Lung (tissue), 12 donors: ENCODE measurements around the gene DGKB. TPM values are rescaled to one million over a fixed set of nuclear protein-coding genes. Genes with fewer than 3 reads are reported as not detected.

Experiments used
- ATAC-seq: fragments of 200-7000 bp; cut with Tn5 transposase; one replicate; pipeline ENCODE4 v1.9.1; 2020; ENCODE audit warnings: moderate number of reproducible peaks; ENCODE audit not compliant: insufficient read depth, low FRiP score
- DNase-seq, 3 donors: peaks; one replicate each; pipeline ENCODE4 v3.0.0-alpha.2; 2013 to 2017
- H3K27ac ChIP-seq, 2 donors: one replicate each; pipeline ENCODE4 v1.5.1; 2013; ENCODE audit warnings: mild to moderate bottlenecking in 2 of 2, moderate library complexity in 2 of 2, control low read depth in 1 of 2, inconsistent platforms in 1 of 2, low read depth in 1 of 2, low read length in 1 of 2
- H3K27me3 ChIP-seq, 3 donors: one replicate each; pipeline ENCODE4 v1.5.1; 2013; ENCODE audit warnings: low read length in 2 of 3; ENCODE audit not compliant: control insufficient read depth in 3 of 3, insufficient read depth in 3 of 3
- H3K36me3 ChIP-seq, 4 donors: one replicate each; pipeline ENCODE4 v1.5.1; 2013; ENCODE audit warnings: low read length in 4 of 4, mild to moderate bottlenecking in 1 of 4, moderate library complexity in 1 of 4; ENCODE audit not compliant: control insufficient read depth in 4 of 4, insufficient read depth in 4 of 4
- H3K4me1 ChIP-seq, 5 donors: one replicate each; pipeline ENCODE4 v1.5.1; 2013; ENCODE audit warnings: low read length in 5 of 5, mild to moderate bottlenecking in 2 of 5, moderate library complexity in 1 of 5; ENCODE audit not compliant: control insufficient read depth in 5 of 5, insufficient read depth in 5 of 5
- H3K4me3 ChIP-seq: one replicate; pipeline ENCODE4 v1.5.1; 2013; ENCODE audit warnings: mild to moderate bottlenecking, control low read depth, moderate library complexity
- H3K9ac ChIP-seq, 2 donors: one replicate each; pipeline ENCODE4 v1.5.1; 2013; ENCODE audit warnings: low read length in 2 of 2, control low read depth in 1 of 2; ENCODE audit not compliant: insufficient read depth in 1 of 2
- H3K9me3 ChIP-seq, 4 donors: one replicate each; pipeline ENCODE4 v1.5.1; 2013; ENCODE audit warnings: low read length in 3 of 4, mild to moderate bottlenecking in 1 of 4, moderate library complexity in 1 of 4; ENCODE audit not compliant: control insufficient read depth in 4 of 4, insufficient read depth in 3 of 4
- CTCF ChIP-seq: IDR thresholded peaks from 2 replicates; pipeline ENCODE4 v1.5.1; 2012; ENCODE audit warnings: mild to moderate bottlenecking; ENCODE audit errors: control extremely low read depth, extremely low read depth
- WGBS, 2 donors: extraction: QIAGEN DNeasy Blood & Tissue Kit; methylation state at CpG; one replicate each; pipeline ENCODE4 v1.1.7; 2013; 5-methylcytosine and 5-hydroxymethylcytosine counted together
- polyA plus RNA-seq, 2 donors: library from polyadenylated mRNA; stranded (reverse); fragments of 200-250 nt; gene quantifications; one replicate each; pipeline ENCODE4 v1.2.1, GENCODE V29; 2013
- total RNA-seq, 2 donors: library from RNA; depleted of rRNA in 1 of 2; stranded (reverse); fragments of >200 nt in 1 of 2; gene quantifications; one replicate each; pipeline ENCODE4 v1.2.1, GENCODE V29; 2014 to 2021
- donor health status: control.
- donor health status: control.
- donor health status: Bipolar disorder and iron deficiency.
- donor health status: healthy.
- donor health status: DM: yes; HTN: yes; CAD: no.

Gene DGKB
- total and polyA plus RNA-seq, 4 donors: under 0.01 to 0.57 (median 0.06) TPM; not detected in 1

DNA sequence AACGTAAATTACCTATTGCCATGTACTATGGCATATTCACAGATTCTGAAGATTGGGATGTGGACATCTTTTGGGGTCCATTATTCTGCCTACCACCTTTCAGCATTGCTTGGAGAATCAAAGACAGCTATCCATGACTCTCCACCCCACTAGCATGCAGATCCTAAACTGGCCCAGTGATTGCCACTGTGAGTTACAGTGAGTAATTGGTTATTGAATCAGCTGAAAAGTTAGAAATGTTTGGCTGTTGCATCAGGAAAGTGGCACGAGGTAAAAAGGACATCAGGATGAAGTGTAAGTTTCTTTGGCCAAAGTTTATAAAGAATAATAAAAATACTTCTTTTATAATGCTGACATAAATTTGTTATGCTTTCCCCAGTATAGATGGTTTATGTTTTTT, 764.9 kb downstream of the DGKB start:
- Histone ChIP-seq H3K4me3 (no peak overlapping the region), H3K4me1 (no peaks in the 10 kb centered on the region), H3K27ac (no peak overlapping the region), H3K36me3 (no peaks in the 10 kb centered on the region), H3K9me3 (no peaks in the 10 kb centered on the region), H3K9ac (no peak overlapping the region), H3K27me3 (no peaks in the 10 kb centered on the region)
- WGBS, 2 donors: 78 to 88% methylated on average over 2 of the region's 2 CpGs
- no peak for DNase-seq
- TF ChIP-seq CTCF: no peak
- ATAC-seq: no peak

- Histone ChIP-seq H3K9me3 (no peaks in the 10 kb centered on the region), H3K27me3 (no peaks in the 10 kb centered on the region), H3K27ac (no peak overlapping the region), H3K36me3 (no peaks in the 10 kb centered on the region), H3K4me3 (no peak overlapping the region), H3K9ac (no peak overlapping the region), H3K4me1 (no peaks in the 10 kb centered on the region)
- WGBS, 2 donors: 83 to 86% methylated on average over 1 of the region's 1 CpG
- no peak for TF ChIP-seq CTCF
- DNase-seq: no peak
- ATAC-seq: no peak
These were observed 768.8 kb downstream of the DGKB start for GRCh38 chr7:14133752-14134151.

GRCh38 chr7:14125998-14126397, 776.6 kb downstream of the DGKB start:
- no peaks in the 10 kb centered on the region for H3K4me1 ChIP-seq
- no peaks in the 10 kb centered on the region for H3K27me3 ChIP-seq
- no peak overlapping the region for H3K9ac ChIP-seq
- no peak for TF ChIP-seq CTCF
- H3K9me3 ChIP-seq: no peaks in the 10 kb centered on the region
- H3K36me3 ChIP-seq: no peaks in the 10 kb centered on the region
- no peak overlapping the region for H3K4me3 ChIP-seq
- ATAC-seq (no peak), DNase-seq (peak in 2 of 3 donors; percentile 7)
- 87 to 94% methylated on average over 3 of the region's 3 CpGs for whole genome bisulfite sequencing, 2 donors
- H3K27ac ChIP-seq: no peak overlapping the region

- H3K36me3 ChIP-seq: no peaks in the 10 kb centered on the region
- no peak overlapping the region for H3K4me3 ChIP-seq
- no peak overlapping the region for H3K9ac ChIP-seq
- no peaks in the 10 kb centered on the region for H3K27me3 ChIP-seq
- no peaks in the 10 kb centered on the region for H3K9me3 ChIP-seq
- DNase-seq (no peak), ATAC-seq (no peak)
- H3K27ac ChIP-seq: no peak overlapping the region
- WGBS, 2 donors: 71 to 88% methylated on average over 2 of the region's 2 CpGs
- no peaks in the 10 kb centered on the region for H3K4me1 ChIP-seq
- TF ChIP-seq CTCF: no peak
These were observed 777.8 kb downstream of the DGKB start for GRCh38 chr7:14124716-14125115.
